Eye (tissue), 1 donor: Measurements from ENCODE around the gene BRD1.
"Not testable (repeated sequence)": the region's sequence is repeated elsewhere in the genome, so short reads cannot be mapped to it uniquely, and the experiment has no call there.

ENCODE experiments used
- DNase-seq: peaks from one replicate; pipeline ENCODE4 v3.0.0-alpha.2; 2015

The BRD1 gene

DNA sequence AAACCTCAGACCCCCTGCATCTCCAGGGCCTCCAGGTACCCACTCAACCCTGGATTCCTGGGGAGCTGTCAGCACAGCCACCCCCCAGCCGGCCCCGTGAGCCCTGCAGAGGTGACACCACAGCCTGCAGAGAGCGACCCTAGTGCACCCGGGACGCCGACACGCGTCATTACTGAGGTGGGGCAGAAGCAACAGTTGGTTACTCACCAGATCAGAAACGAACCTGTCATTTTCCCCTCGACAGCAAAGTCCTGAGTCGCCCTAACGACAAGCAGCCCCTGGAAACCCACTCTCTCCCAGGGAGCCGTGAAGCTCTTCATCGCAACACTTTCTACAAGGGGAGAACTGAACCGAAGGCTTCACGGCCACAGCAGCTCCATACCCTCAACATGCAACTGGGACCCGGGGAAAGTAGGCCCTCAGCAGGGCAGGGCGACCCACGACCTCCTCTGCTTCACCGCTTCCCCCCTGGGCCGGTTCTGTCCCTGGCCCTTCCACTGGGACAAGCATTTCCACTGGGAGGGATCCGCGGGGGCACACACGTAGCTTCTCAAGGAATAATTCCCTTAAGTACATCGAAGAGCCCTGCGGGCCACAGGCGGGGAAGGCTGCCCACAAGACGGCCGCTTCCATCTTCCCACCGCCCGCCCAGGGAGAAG lies 1.6 kb downstream of the BRD1 start:
- peak; percentile 9 for DNase-seq

DNA sequence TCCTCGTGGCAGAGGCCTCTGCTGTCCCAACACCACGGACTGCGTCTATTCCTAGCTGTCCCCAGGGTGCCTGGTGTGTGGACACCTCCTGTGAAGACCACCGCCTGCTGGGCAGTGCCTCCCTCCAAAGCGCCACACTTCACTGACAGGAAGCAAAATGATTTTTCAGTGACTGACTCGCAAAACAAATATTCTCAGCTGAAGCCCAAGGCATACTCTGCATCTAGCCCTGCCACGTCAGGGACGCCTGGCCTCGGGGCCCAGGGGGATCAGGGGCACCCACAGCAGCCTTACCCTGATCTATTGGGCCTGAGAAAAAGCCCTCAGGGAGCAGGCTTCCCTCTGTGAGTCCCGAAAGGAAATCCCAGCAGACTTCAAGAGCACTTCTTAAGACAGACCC lies 2.2 kb downstream of the BRD1 start:
- DNase-seq, result no peak

DNA sequence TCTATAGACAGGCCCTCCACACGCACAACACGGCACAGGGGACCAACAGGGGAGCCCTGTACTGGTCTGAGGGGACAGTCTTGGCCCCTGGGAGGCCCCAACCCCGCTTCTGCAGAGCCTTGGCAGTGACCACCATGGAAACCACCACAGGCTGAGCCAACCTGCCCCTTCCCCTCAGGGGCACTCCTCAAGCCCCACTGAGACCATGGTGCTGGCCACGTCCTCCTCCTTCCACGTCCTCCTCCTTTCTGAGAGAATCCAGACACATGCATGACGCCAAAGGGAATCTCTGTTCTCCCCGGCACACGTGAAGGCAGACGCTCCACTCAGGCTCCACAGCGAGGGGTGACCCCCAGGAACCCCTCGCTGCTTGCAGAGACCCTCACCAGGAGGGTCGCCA lies 2.7 kb downstream of the BRD1 start:
- DNase-seq, result no peak

DNA sequence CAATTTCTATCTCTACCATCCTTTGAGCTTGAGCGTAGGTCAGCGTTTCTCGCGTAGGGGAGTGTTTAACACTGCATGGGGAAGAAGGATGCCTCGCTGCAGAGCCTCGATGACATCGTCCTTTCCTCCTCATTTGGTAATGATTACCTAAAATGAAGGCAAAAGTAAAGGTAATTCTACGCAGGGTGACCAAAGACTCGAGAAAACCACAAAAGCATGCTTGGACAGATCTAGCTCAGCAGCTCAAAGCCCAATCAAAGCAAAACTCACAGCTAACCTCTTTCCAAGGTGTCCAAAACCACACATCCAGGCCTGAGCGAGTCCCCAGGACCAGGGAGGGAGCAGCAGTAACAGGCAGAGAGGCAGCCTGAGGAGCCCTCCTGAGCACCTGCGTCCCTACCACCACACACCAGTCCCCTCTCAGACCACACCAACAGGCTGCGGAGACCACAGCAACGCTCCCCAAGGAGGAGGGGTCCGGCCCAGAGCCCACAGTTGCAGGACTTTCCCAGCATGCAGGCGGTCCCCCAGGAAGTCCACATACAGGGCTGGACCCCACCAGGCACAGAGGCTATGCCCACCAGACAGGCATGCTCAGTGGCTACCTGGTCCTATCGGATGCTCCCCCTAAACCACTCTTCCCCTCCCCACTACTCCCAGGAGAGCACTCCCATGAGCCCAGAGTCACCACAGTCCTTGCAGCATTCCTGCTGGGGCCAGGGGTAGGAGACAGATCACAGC lies 3.3 kb downstream of the BRD1 start:
- no peak for DNase-seq

DNA sequence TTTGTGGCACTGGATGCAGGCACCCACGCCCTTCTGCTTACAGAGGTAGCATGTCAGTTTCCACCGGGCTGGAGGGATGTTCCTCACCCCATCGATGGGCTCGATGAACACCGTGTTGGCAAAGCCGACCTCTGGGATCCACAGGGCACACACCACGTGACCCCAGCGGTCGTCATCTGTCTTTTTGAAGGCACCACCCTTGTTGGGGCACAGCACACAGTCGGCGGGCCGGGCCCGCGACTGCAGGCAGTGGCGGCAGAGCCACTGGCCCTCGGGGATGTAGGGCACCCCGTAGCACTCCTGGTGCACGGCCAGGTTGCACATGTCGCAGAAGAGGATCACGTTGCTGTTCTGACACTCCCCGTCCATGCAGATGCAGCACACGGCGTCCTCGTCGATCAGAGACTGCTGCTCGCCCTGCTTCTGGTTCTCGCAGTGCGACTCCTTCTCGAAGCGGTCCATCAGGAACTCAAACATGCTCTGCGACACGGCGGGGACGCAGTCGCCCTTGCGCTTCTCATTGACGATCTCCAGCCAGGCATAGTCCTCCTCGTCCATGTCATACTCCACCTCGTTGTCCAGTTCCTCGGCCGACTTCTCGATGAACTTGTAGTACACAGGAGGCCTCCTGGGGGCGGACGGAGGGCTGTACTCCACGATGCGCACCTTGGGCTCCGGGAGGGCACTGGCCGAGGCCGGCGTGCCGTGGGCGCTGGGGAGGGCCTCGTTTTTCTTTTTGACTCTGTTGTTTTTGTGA lies 4.2 kb downstream of the BRD1 start:
- no peak for DNase-seq

DNA sequence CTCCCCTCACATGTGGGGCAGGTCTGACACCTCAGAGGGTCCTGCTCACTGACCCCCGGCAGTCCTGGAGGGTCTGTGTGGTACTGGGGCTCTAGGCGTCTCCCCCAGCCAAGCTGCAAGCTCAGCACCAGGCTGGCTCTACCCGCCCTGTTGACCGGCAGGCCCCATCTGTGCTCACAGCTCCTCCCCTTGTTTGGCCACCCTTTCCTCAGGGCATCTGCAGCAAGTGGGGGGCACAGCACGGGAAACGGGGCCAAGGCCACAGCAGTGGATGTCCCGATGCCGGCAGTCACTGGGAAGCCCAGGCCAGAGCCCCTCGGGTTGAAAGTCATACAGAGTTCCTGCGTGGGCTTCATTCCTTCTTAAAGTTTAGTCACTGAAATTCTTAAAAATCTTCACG lies 5.9 kb downstream of the BRD1 start:
- not testable (repeated sequence) for DNase-seq

DNA sequence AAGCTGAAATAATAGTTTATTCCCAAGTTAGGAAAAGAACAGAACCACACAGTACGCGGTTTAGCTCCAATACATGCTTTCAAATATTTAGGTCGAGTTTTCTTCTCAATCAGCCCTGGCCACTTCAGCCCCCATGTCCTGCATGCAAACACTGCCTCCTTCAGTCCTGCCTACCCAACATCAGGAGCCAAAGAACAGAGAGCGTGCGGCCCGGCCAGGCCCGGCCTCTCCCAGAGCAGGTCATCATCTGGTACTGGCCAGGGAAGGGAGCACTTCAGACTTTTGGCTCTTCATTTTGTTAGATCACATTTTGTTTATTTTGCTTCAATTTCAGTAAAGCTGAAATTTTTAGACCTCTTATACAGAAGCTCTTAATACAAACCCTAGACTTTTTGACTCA lies 6.7 kb downstream of the BRD1 start:
- no peak for DNase-seq

DNA sequence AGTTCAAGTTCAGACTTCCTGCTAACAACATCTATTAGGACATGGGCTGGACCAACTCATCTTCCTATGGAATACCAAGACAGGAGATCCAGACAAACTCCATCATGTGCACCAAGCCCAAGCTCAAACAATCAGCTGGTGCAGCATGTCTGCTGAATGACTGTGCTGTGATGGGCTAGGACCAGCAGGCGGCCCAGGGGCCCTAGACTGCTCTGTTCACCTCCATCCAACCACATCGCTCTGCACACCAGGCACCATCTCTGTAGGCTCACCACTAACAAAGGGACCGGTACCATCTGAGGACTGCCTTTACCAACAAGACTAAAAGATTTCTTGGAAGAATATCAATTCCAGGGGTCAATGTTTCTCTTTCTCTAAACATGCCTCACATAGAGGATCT lies 10.3 kb downstream of the BRD1 start:
- DNase-seq, result no peak

DNA sequence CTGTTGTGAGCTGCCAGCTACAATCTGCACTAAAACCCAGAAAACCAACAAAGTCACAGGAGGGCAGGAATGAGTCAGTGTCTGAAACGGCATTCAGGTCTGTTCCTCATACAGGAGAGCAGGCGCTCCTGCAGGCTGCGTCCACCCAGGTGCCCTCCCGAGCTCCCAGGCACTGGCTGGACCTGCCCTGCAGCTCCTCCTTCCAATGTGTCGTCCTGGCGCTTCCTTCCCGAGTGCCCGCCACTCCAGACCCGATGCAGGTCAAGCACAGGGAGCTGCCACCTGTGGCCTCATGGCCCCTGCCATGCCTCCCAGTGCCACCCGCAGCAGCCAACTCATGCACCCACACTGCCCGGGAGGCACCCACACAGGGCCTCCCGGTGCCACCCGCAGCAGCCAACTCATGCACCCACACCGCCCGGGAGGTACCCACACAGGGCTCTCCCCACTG lies 12.0 kb downstream of the BRD1 start:
- DNase-seq, result no peak

DNA sequence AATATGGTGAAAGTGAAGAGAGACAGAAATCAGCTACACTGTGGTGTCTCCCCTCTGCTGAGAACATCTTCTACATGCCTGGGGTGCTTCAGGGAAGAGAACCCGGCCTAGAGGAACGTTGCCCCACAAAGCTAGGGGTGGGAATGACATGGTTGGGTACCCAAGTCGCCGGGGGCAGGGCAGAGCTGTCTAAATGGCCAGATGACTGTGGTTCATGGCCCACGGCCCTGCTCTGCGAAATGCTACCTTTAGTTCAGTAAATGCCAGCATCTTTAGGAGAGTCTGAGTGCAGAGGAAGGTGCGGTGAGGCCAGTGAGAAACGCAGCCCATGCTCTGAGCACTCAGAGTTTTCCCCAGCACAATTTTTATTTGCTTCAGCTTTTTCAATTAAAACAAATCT lies 12.8 kb downstream of the BRD1 start:
- DNase-seq, result no peak

DNA sequence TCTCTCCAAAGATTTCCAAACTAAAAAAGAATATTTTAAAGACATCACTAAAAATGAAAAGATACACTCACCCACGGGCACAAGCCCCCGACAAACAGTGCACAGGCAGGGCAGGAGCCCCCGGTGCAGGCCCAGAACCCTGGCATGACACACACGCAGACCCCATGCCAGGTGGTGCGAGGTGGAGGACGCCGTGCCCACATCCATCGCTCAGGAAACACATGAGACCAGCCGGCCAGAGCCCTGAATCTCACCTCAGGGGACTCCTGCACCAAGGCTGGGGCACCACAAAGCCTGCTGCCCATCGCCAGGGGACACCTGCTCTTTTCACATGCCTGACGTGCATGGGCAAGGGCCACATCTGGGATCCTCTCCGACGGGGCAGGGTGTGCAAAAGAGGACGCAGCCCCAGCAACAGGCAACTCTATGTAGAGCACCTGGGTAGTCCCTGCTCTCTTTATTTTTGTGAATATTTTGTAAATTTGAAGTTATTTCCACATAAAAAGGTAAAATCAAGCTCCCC lies 13.4 kb downstream of the BRD1 start:
- DNase-seq, result no peak

DNA sequence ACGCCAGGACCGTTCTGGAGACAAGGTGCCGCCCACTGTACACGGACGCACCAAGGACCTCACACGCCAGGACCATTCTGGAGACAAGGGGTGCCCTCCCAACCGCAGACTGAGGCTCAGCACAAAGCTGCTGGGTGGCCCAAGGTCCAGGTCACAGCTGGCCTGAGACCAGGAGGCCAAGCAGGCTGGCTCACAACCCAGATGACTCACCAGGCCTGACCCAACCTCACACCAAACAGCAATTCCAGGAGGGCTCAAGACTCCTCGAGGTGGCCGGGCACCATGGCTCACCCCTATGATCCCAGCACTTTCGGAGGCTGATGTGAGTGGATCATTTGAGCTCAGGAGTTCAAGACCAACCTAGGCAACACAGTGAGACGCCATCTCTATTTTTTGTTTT lies 14.8 kb downstream of the BRD1 start:
- no peak for DNase-seq

DNA sequence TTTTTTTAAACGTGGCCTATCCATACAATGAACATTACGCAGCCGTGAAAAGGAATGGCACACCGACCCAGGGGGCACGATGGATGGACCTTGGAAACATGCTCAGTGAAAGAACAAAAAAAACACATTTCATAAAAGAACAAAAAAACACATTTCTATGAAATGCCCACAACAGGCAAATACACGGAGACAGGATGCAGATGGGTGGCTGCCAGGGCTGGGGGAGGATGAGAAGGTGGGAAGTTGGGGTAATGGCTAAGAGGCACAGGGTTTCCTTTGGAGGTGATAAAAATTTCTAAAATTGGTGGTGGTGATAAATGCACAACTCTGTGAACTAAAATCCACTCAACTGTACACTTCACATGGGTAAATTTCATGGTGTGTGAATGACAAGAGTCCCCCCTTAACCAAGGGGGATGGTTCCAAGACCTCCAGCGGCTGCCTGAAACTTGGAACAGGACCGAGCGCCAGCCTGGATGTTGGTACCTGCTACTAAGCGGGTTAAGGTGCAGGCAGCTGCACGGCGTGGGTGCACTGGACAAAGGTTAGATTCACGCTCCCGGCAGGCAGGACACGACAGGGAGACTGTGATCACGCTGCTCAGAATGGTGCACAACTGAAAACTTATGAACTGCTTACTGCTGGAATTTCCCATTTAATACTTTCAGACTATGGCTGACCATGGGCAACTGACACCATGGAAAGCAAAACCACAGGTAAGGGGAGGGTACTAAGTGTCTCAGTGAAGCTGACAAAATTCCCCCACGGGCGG lies 16.5 kb downstream of the BRD1 start:
- DNase-seq, result no peak

DNA sequence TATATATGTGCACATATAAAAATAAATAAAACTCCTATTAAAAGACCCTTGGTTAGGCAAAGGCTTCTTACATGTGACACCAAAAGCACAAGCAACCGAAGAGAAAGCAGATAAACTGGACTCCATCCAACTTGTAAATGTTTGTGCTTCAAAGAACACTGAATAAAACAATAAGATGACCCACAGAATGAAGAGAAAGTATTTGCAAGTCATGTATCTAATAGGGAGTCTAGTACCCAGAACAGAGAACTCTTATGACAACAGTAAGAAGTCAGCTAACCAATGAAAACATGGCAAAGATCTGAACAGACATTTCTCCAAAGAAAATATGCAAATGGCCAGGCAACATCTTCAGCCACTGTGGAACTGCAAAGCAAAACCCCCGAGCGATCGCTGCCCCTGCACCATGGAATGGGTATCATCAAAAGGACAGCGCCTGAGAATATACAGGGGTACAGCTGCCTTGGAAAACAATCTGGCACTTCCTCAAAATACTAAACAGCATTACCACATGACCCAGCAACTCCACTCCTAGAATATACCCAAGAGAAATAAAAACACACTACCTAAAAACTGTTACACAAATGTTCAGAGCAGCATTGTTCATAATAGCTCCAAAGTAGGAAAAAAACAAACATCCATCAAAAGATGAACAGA lies 17.2 kb downstream of the BRD1 start:
- no peak for DNase-seq

DNA sequence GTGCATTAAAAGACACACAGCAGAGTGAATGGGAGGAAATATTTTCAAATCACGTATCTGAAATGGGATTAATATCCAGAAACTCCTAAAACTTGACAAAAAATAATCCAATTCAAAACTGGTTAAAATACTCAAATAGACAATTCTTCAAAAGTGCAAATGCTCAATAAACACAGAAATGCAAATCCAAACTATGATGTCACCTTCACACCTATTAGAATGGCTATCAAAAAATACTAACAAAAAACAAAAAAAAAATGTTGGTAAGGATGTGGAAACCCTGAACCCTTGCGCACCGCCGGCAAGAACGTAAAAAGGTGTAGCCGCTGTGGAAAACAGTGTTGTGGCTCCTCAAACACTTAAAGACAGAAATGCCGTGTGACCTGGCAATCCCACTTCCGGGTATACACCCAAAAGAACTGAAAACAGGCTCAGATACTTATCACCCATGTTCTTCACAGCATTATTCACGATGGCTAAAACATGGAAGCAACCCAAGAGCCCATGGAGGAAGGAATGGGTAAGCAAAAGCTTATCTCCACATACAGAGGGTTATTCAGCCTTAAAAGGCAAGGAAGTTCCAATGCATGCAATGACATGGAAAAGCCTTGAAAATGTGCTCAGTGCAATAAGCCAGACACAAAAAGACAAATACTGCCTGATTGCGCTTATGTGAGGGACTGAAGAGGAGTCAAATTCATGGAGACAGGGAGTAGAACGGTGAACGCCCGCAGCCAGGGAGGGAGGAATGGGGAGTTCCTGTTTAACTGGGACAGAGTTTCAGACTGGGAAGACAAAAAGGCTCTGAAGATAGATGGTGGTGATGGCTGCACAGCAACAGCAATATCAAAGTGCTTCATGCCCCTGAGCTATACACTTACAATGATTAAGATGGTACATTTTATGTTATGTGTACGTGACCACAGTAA lies 19.6 kb downstream of the BRD1 start:
- DNase-seq, result no peak

DNA sequence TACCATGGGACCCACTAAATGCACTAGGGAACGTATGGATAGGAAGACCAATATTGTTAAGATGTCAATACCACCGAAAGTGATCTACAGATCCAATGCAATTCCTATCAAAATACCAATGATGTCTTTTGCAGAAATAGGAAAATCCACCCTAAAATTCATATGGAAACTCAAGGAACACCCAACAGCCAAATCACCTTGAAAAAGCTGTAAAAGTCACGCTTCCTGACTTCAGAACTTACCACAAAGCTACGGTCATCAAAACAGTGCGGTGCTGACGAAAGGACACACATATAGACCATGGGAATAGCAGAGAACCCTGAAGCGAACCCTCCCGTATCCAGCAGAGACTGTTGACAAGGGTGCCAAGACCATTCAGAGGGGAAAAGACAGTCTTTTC lies 20.5 kb downstream of the BRD1 start:
- no peak for DNase-seq

DNA sequence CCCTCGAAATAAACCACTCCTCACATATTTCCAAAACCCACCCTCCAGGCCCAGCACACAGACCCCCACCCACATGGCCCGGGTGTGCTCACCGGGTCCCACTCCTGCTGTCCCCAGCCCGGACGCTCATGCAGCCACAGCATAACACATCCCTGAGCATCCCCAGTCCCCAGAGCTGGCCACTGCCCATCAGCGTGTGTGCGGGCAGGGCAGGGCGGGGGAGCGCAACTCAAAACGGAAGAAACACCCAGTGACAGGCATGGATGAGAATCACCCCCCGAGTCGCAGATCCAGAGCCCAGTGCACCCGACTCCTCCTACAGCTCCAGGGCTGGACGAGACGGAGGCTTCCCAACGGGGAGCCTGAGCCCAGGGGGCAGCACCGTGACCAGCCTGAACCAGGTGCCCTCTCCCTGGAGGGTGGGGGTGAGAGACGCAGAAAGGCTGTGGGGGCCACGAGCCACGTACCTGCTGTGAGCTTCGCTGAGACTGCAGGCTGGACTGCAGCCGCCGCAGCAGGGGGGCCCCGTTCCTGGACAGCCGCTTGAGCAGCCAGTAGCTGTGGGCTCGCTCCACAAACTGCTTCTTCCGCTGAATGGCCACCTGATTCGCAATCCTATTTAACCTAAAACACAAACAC lies 23.8 kb downstream of the BRD1 start:
- no peak for DNase-seq

DNA sequence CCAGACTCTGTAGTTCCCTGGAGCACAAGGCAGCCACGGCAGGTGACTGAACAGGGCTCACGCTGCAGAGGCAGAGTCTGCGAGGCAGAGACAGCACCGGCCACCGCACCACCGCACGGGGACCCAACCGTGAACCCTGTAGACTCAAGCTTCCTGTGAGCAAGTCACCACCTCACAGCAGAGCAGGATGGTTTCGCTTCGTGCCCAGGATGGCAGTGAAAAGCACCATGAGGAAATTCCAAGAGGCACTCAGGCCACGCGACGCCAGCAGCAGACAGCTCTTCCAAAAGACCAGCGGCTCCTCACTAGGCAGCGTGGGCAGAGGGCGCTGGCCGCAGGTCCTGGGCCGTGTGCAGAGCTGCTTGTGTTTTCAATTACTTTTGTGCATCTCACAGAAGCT lies 24.5 kb downstream of the BRD1 start:
- DNase-seq, result no peak

DNA sequence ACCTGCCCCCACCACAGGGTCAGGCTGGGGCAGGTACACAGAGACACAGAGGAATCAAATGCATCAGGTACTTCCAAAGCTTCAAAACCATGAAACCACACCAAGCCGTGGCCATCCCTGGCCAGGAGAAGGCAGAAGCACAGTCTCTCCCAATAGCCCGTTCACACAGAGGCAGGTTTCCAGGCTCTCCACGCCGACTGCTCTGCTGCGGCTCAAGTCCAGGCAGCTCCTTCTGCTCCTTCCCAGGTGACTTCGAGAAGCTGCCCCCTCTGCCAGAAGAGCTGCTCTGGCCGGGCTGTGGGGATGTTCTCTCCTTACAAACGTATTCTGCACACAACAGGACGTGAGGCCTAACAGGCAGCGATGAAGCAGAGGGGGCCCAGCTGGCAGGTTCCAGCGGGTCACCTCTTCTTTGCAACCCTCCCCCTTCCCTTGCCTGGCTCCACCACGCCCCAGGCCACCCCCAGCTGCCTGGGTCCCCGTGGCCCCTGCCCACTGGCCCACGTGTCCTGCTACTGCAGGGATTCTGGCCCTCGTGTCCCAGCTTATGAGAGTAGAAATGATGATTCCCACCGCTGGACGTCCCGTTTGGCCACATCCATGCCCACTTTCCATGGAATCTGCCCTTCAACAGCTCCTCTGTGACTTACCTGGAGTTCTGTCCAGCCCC lies 26.1 kb downstream of the BRD1 start:
- DNase-seq, result no peak
